HCT116 (cell line): ENCODE results near the gene MARVELD1. TPM values are rescaled to one million over a fixed set of nuclear protein-coding genes. Genes with fewer than 3 reads are reported as not detected.

Experiments used
- ATAC-seq: fragments of 200-7000 bp; cut with Tn5 transposase; 2 replicates; pipeline ENCODE4 v1.9.1; 2020; ENCODE audit warnings: mild to moderate bottlenecking, moderate library complexity
- BruUV-seq: library from RNA; stranded (reverse); fragments of 400-500 nt; replicated peaks from 2 replicates; lab custom pipeline; 2021; lab: Mats Ljungman, UMichigan
- CTCF ChIA-PET: fragments of 300-600 bp; sonication (Branson Sonifier 250); formaldehyde crosslinking; loops from one replicate; lab custom pipeline; 2021; ENCODE audit warnings: antibody characterized with exemption; lab: Charles Lee
- POLR2A ChIA-PET: fragments of 300-600, 350-600 bp; sonication (Branson Sonifier 250); formaldehyde crosslinking; loops from one replicate; lab custom pipeline; 2021; ENCODE audit warnings: antibody characterized with exemption; lab: Charles Lee
- RAD21 ChIA-PET, 2 experiments: fragments of 300-600 bp; sonication (Branson Sonifier 250); formaldehyde crosslinking; loops; one replicate each; lab custom pipeline; 2023; ENCODE audit warnings: low total read pairs in 2 of 2; ENCODE audit not compliant: uncharacterized antibody in 2 of 2, unreplicated experiment in 2 of 2, low non-redundant PET in 1 of 2; lab: Charles Lee
- DNase-seq: peaks from one replicate; pipeline ENCODE4 v3.0.0-alpha.2; 2010; ENCODE audit warnings: low read depth, low spot score
- H2AFZ ChIP-seq: fragments of 200-600 bp; shearing (Covaris generic), sonication (generic); 2 replicates; pipeline ENCODE4 v1.6.1; 2017; ENCODE audit warnings: low read depth, mixed run types, mixed read lengths, antibody characterized with exemption, low read length; ENCODE audit not compliant: poor library complexity, severe bottlenecking
- H3K27ac ChIP-seq: 2 replicates; pipeline ENCODE4 v1.5.1; 2012; ENCODE audit warnings: low read depth, low read length
- H3K27me3 ChIP-seq: fragments of 200-600 bp; sonication (generic); 2 replicates; pipeline ENCODE4 v1.6.1; 2016; ENCODE audit warnings: mixed run types, low read length, mixed read lengths; ENCODE audit not compliant: insufficient read depth
- H3K36me3 ChIP-seq, 2 experiments: fragments of 200-500 bp in 1 of 2; fragments of 200-600 bp in 1 of 2; sonication (Bioruptor generic) in 1 of 2; sonication (generic) in 1 of 2; 2 replicates each; pipeline versions ENCODE4 v1.5.1 to v1.6.1; 2014 to 2016; ENCODE audit warnings: low read length in 2 of 2, inconsistent platforms in 1 of 2, mixed read lengths in 1 of 2, mixed run types in 1 of 2; ENCODE audit not compliant: insufficient read depth in 2 of 2, control insufficient read depth in 1 of 2
- H3K4me1 ChIP-seq, 2 experiments: fragments of 200-600 bp in 1 of 2; sonication (generic) in 1 of 2; 2 replicates each; pipeline versions ENCODE4 v1.5.1 to v1.6.1; 2012 to 2017; ENCODE audit warnings: low read length in 2 of 2, inconsistent platforms in 1 of 2, mild to moderate bottlenecking in 1 of 2, mixed read lengths in 1 of 2, mixed run types in 1 of 2, moderate library complexity in 1 of 2; ENCODE audit not compliant: insufficient read depth in 2 of 2, control insufficient read depth in 1 of 2
- H3K4me2 ChIP-seq: fragments of 200-600 bp; sonication (generic); 2 replicates; pipeline ENCODE4 v1.6.1; 2017; ENCODE audit warnings: mixed run types, low read length, mixed read lengths
- H3K4me3 ChIP-seq, 2 experiments: fragments of 200-600 bp in 1 of 2; sonication (generic) in 1 of 2; replicated peaks in 1 of 2; 2 replicates each; pipeline ENCODE4 v1.5.1; 2011 to 2016; ENCODE audit warnings: low read length in 2 of 2, control low read depth in 1 of 2, low read depth in 1 of 2, mild to moderate bottlenecking in 1 of 2, mixed read lengths in 1 of 2, mixed run types in 1 of 2
- H3K79me2 ChIP-seq: fragments of 200-600 bp; sonication (generic); 2 replicates; pipeline ENCODE4 v1.6.1; 2017; ENCODE audit warnings: mild to moderate bottlenecking, mixed run types, low read length, moderate library complexity, mixed read lengths; ENCODE audit not compliant: insufficient read depth
- H3K9ac ChIP-seq: fragments of 200-600 bp; sonication (generic); 2 replicates; pipeline ENCODE4 v1.6.1; 2016; ENCODE audit warnings: low read length, mixed read lengths
- H3K9me2 ChIP-seq: fragments of 200-600 bp; sonication (generic), shearing (Covaris generic); 2 replicates; pipeline ENCODE4 v1.6.1; 2017; ENCODE audit warnings: mixed run types, mild to moderate bottlenecking, moderate library complexity; ENCODE audit not compliant: insufficient read depth
- H3K9me3 ChIP-seq, 2 experiments: fragments of 200-500 bp in 1 of 2; fragments of 200-600 bp in 1 of 2; sonication (Bioruptor generic) in 1 of 2; sonication (generic) in 1 of 2; 2 replicates each; pipeline ENCODE4 v1.6.1; 2014 to 2017; ENCODE audit warnings: low read length in 2 of 2, mixed read lengths in 2 of 2, inconsistent platforms in 1 of 2, low read depth in 1 of 2, mild to moderate bottlenecking in 1 of 2, mixed run types in 1 of 2, moderate library complexity in 1 of 2; ENCODE audit not compliant: control insufficient read depth in 1 of 2, insufficient read depth in 1 of 2
- H4K20me1 ChIP-seq: fragments of 200-600 bp; sonication (generic), shearing (Covaris generic); 2 replicates; pipeline ENCODE4 v1.6.1; 2017; ENCODE audit warnings: mixed run types, mild to moderate bottlenecking, moderate library complexity; ENCODE audit not compliant: insufficient read depth
- EZH2 ChIP-seq: fragments of 200-600 bp; sonication (generic); IDR thresholded peaks from 2 replicates; pipeline ENCODE4 v1.6.1; 2017; ENCODE audit warnings: antibody characterized with exemption, mixed run types
- POLR2A ChIP-seq: IDR thresholded peaks from 2 replicates; pipeline ENCODE4 v1.7.0; 2011; ENCODE audit warnings: borderline replicate concordance; ENCODE audit not compliant: insufficient read depth, insufficient read length; ENCODE audit errors: extremely low read depth
- POLR2AphosphoS5 ChIP-seq: IDR thresholded peaks from 2 replicates; pipeline ENCODE4 v1.6.1; 2011; ENCODE audit warnings: mild to moderate bottlenecking, low read depth, low read length, moderate library complexity
- SRF ChIP-seq: IDR thresholded peaks from 2 replicates; pipeline ENCODE4 v1.6.1; 2012; ENCODE audit warnings: low read depth
- ZFX ChIP-seq: fragments of 450-650 bp; IDR thresholded peaks from 2 replicates; pipeline ENCODE4 v1.6.1; 2017
- intact Hi-C: fragments of 100-400 bp; cut with micrococcal nuclease; formaldehyde crosslinking; loops from 2 replicates; pipeline ENCODE4 v1.10.0; 2022
- total RNA-seq: library from RNA; stranded (reverse); gene quantifications from one replicate; pipeline ENCODE4 v1.2.1, GENCODE V29; 2021; ENCODE audit not compliant: unreplicated experiment
- TF ChIP-seq, protein P1 (sequence below): IDR thresholded peaks from 2 replicates; pipeline ENCODE4 v1.6.1; 2012
- TF ChIP-seq, protein P2 (sequence below): IDR thresholded peaks from 2 replicates; pipeline ENCODE4 v1.6.1; 2011; ENCODE audit warnings: mild to moderate bottlenecking, low read length, moderate library complexity; ENCODE audit not compliant: insufficient replicate concordance; ENCODE audit errors: extremely low read depth

The MARVELD1 gene
- total RNA-seq, 1 experiment from 2014 or later, result 36.1 TPM

DNA sequence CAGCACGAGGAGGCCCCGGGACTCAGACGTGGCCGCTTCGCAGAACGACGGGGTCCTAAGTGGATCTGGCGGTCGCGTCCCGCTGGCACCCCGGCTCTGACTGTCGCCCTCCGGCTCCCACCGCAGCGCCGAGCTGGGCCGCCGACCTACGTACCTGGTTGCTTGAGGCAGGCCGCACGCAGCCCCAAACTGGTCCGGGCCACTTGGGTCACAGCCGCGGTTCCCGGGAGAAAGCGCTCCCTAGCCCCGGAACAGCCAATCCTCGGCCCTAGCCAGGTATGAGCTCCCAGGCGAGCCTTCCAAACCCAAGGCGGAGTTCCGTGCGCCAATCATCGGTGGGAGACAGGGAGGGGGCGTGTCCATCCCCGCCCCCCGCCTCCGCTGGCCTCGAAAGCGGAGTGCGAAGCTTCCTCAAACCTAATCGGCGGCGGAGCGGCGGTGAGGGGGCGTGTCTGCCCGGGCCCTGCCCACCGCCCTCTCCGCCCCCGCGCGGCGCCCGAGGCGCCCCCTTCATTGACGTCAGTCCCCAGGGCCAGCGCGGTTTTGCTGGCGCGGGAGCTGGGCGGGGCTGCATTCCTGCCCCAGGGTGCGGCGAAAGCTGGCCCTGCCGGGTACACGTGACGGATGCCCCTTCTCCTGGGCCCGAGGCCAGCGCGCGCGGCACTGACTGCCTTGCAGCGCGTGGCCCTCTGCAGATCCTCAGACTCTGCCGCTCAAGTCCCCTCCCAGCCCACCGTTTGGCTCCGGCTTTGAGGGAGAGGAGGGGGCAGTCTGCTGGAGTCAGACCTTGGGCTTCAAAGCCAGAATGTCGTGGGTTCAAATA, 26.4 kb upstream of the MARVELD1 start, which contains the start of gene AVPI1 (continued):
- TF ChIP-seq SRF (peak; percentile 65; the same call in 1 of the 2 replicates), EZH2 (no peak), POLR2AphosphoS5 (peak; percentile 94), ZFX (peak; percentile 33; the same call in 1 of the 2 replicates)
- TF ChIP-seq, protein P1, sequence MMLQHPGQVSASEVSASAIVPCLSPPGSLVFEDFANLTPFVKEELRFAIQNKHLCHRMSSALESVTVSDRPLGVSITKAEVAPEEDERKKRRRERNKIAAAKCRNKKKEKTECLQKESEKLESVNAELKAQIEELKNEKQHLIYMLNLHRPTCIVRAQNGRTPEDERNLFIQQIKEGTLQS, result no peak

DNA sequence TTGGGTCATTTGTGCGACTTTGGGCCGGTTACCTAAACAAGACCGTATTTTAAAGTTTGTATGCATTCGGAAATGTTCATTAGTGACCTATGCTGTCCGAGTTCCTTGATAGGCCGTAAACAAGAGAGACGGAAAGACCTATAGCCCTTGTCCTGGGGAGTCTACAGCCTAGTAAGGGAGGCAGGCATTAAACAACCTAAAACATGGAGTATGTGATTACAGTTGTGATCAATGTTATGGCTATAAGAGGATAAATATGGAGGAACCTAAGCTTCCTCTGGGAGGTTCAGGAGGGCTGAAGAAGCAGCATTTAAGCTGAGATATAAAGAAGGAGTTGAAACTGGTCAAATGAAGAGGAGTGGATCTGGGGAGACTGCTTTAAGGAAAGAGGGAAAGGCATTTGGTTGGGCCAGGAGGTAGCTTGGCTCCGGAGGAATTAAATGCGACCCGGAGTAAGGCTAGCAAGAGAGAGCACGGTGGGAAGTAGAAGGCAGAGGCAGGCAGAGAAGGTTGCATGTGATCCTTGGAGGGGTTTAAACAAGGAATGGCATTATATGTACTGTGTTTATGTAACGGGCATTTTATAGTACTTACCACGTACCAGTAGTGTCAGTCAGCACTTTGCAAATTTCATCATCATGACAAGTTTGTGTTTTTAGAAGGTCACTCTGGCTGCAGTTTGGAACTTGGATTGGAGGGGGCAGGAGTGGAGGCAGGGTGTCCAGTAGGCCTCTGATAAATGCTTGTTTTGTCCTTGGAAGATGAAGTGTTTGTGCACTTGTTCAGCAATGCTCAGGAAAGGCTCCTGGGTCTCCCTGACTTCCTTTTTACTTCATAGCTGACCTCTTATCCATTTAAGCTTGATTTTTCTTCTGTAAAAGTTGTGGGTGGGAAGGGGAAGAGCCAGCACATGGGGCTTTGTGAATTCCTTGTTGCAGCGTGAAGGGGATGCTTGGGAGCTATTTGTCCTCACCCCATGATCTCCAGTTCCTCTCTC, 25.4 kb upstream of the MARVELD1 start:
- CTCF ChIA-PET, result interaction anchor here (1.2 to 5.0 kb wide), 9 partner anchors 9 to 40 kb away, joined by 3 to 27 read pairs (median 7); partner anchors contain the start of gene MARVELD1
- DNase-seq (no peak), ATAC-seq (no peak)
- Histone ChIP-seq H4K20me1 (no peaks in the 10 kb centered on the region), H3K9me3 (no peaks in the 10 kb centered on the region), H3K27me3 (no peaks in the 10 kb centered on the region), H3K9me2 (no peaks in the 10 kb centered on the region), H3K36me3 (no peaks in the 10 kb centered on the region), H3K27ac (peak overlapping the region; percentile 73), H3K4me2 (peak overlapping the region; percentile 69), H3K9ac (peak overlapping the region; percentile 72), H3K4me3 (peak overlapping the region; percentile 35 to 36), H3K79me2 (peaks cover 35% of the 10 kb centered on the region), H3K4me1 (peaks cover 47 to 68% of the 10 kb centered on the region in 2 experiments), H2AFZ (no peak overlapping the region)
- POLR2A ChIA-PET, result interaction anchor here (0.7 to 2.7 kb wide), 7 partner anchors 9 to 114 kb away, joined by 3 to 15 read pairs (median 8); partner anchors contain the start of gene ZFYVE27
- BruUV-seq, result TSS peak; percentile 90
- intact Hi-C loops, result no loop called here
- TF ChIP-seq ZFX (no peak), POLR2A (peak; percentile 10)
- TF ChIP-seq, protein P2, sequence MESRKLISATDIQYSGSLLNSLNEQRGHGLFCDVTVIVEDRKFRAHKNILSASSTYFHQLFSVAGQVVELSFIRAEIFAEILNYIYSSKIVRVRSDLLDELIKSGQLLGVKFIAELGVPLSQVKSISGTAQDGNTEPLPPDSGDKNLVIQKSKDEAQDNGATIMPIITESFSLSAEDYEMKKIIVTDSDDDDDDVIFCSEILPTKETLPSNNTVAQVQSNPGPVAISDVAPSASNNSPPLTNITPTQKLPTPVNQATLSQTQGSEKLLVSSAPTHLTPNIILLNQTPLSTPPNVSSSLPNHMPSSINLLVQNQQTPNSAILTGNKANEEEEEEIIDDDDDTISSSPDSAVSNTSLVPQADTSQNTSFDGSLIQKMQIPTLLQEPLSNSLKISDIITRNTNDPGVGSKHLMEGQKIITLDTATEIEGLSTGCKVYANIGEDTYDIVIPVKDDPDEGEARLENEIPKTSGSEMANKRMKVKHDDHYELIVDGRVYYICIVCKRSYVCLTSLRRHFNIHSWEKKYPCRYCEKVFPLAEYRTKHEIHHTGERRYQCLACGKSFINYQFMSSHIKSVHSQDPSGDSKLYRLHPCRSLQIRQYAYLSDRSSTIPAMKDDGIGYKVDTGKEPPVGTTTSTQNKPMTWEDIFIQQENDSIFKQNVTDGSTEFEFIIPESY, result no peak
- RAD21 ChIA-PET, result interaction anchor here in 1 of 2 experiments (0.6 to 1.1 kb wide), 2 partner anchors 12 to 45 kb away, joined by 3 to 4 read pairs; no protein-coding TSS in a partner anchor
